CD14-positive monocyte (primary cell): Measurements from ENCODE around the gene GARIN1A. TPM values are rescaled to one million over a fixed set of nuclear protein-coding genes. Genes with fewer than 3 reads are reported as not detected.

Source experiments
- DNase-seq, 3 donors: peaks; one replicate each; pipeline ENCODE4 v3.0.0-alpha.2; 2011 to 2022
- H2AFZ ChIP-seq: 2 replicates; pipeline ENCODE4 v1.6.0; 2012; ENCODE audit warnings: mild to moderate bottlenecking, low read depth, low read length, inconsistent platforms; ENCODE audit not compliant: insufficient read depth, poor library complexity, severe bottlenecking
- H3K27ac ChIP-seq, 2 donors: 1 replicate in 1 of 2; 2 replicates in 1 of 2; pipeline ENCODE4 v1.5.1; 2012 to 2013; ENCODE audit warnings: low read length in 2 of 2, control low read depth in 1 of 2, inconsistent platforms in 1 of 2, low read depth in 1 of 2, mild to moderate bottlenecking in 1 of 2
- H3K27me3 ChIP-seq, 2 donors: one replicate each; pipeline versions ENCODE4 v1.6.0 to v1.6.1; 2011 to 2013; ENCODE audit warnings: low read length in 2 of 2; ENCODE audit not compliant: control insufficient read depth in 2 of 2, insufficient read depth in 2 of 2
- H3K36me3 ChIP-seq, 2 donors: replicated peaks in 1 of 2; 1 replicate in 1 of 2; 2 replicates in 1 of 2; pipeline versions ENCODE4 v1.5.1 to v1.6.1; 2012 to 2013; ENCODE audit warnings: low read length in 2 of 2, control low read depth in 1 of 2, inconsistent platforms in 1 of 2, mild to moderate bottlenecking in 1 of 2; ENCODE audit not compliant: insufficient read depth in 2 of 2, control insufficient read depth in 1 of 2
- H3K4me1 ChIP-seq, 2 donors: 1 replicate in 1 of 2; 2 replicates in 1 of 2; pipeline versions ENCODE4 v1.5.1 to v1.6.1; 2012 to 2013; ENCODE audit warnings: low read length in 2 of 2, control low read depth in 1 of 2, inconsistent platforms in 1 of 2, mild to moderate bottlenecking in 1 of 2, moderate library complexity in 1 of 2; ENCODE audit not compliant: insufficient read depth in 2 of 2, control insufficient read depth in 1 of 2
- H3K4me2 ChIP-seq: replicated peaks from 2 replicates; pipeline ENCODE3; 2012; ENCODE audit warnings: low read length, moderate library complexity, mild to moderate bottlenecking; ENCODE audit not compliant: poor library complexity, severe bottlenecking; ENCODE audit errors: extremely low read depth
- H3K4me3 ChIP-seq, 3 experiments: fragments of 200-600 bp in 1 of 3; sonication (generic) in 1 of 3; replicated peaks in 1 of 3; 1 replicate in 2 of 3; 2 replicates in 1 of 3; pipeline ENCODE4 v1.5.1; 2011 to 2013; ENCODE audit warnings: low read length in 3 of 3, mild to moderate bottlenecking in 3 of 3, control low read depth in 2 of 3, low read depth in 2 of 3, inconsistent platforms in 1 of 3, moderate library complexity in 1 of 3
- H3K79me2 ChIP-seq: 2 replicates; pipeline ENCODE4 v1.6.0; 2012; ENCODE audit warnings: mild to moderate bottlenecking, control low read depth, inconsistent platforms, low read length, moderate library complexity; ENCODE audit not compliant: insufficient read depth
- H3K9ac ChIP-seq: 2 replicates; pipeline ENCODE4 v1.6.0; 2017; ENCODE audit warnings: low read length, mild to moderate bottlenecking; ENCODE audit not compliant: insufficient read depth, poor library complexity, severe bottlenecking
- H3K9me3 ChIP-seq, 2 donors: replicated peaks in 1 of 2; 1 replicate in 1 of 2; 2 replicates in 1 of 2; pipeline versions ENCODE4 v1.5.1 to v1.6.1; 2012 to 2013; ENCODE audit warnings: low read length in 2 of 2, control low read depth in 1 of 2; ENCODE audit not compliant: control insufficient read depth in 1 of 2, insufficient read depth in 1 of 2
- H4K20me1 ChIP-seq: 2 replicates; pipeline ENCODE4 v1.6.0; 2012; ENCODE audit warnings: mild to moderate bottlenecking, low read length, control low read depth, moderate library complexity; ENCODE audit not compliant: insufficient read depth
- H3K27ac Mint-ChIP-seq, 7 donors: one replicate each; pipeline ENCODE4 v1.8.0; 2020; ENCODE audit warnings: mild to moderate bottlenecking in 7 of 7, mixed read lengths in 7 of 7, moderate library complexity in 6 of 7, inconsistent platforms in 2 of 7
- H3K27me3 Mint-ChIP-seq, 3 donors: one replicate each; pipeline ENCODE4 v1.8.0; 2021 to 2022; ENCODE audit warnings: low read depth in 3 of 3, mild to moderate bottlenecking in 3 of 3, mixed read lengths in 3 of 3, moderate library complexity in 3 of 3, inconsistent platforms in 1 of 3
- H3K36me3 Mint-ChIP-seq, 2 donors: one replicate each; pipeline ENCODE4 v1.8.0; 2020; ENCODE audit warnings: mixed read lengths in 2 of 2, inconsistent platforms in 1 of 2, mild to moderate bottlenecking in 1 of 2
- H3K4me1 Mint-ChIP-seq: one replicate; pipeline ENCODE4 v1.8.0; 2020; ENCODE audit warnings: mild to moderate bottlenecking, mixed read lengths
- H3K4me3 Mint-ChIP-seq, 2 donors: one replicate each; pipeline ENCODE4 v1.8.0; 2020; ENCODE audit warnings: mild to moderate bottlenecking in 2 of 2, mixed read lengths in 2 of 2, moderate library complexity in 1 of 2
- H3K9me3 Mint-ChIP-seq, 7 donors: one replicate each; pipeline ENCODE4 v1.8.0; 2020 to 2022; ENCODE audit warnings: mixed read lengths in 7 of 7, mild to moderate bottlenecking in 6 of 7, moderate library complexity in 6 of 7, inconsistent platforms in 2 of 7
- WGBS: methylation state at CpG from one replicate; pipeline ENCODE4 v1.1.5; 2013; ENCODE audit warnings: missing lambda C conversion rate; ENCODE audit not compliant: insufficient coverage; 5-methylcytosine and 5-hydroxymethylcytosine counted together
- intact Hi-C, 2 donors: fragments of 100-400 bp; cut with micrococcal nuclease; formaldehyde crosslinking; loops; one replicate each; pipeline versions ENCODE4 v1.15.0 to v1.15.1; 2023
- polyA plus RNA-seq, 3 donors: library from polyadenylated mRNA; depleted of rRNA in 1 of 3; unstranded in 2 of 3; stranded (reverse) in 1 of 3; fragments of 300-500 nt in 2 of 3; fragments of >200 nt in 1 of 3; fragmentation: Illumina TruSeq in 2 of 3; gene quantifications; 1 replicate in 2 of 3; 2 replicates in 1 of 3; pipeline ENCODE4 v1.2.3, GENCODE V29; 2012 to 2021
- TF ChIP-seq, protein P1 (sequence below): fragments of 200-600 bp; IDR thresholded peaks from one replicate; pipeline ENCODE4 v1.8.0; 2022; ENCODE audit warnings: antibody characterized with exemption, mild to moderate bottlenecking

The GARIN1A gene
- polyA plus RNA-seq, 3 donors: 0.02 to 1.8 TPM; not detected in 1

DNA sequence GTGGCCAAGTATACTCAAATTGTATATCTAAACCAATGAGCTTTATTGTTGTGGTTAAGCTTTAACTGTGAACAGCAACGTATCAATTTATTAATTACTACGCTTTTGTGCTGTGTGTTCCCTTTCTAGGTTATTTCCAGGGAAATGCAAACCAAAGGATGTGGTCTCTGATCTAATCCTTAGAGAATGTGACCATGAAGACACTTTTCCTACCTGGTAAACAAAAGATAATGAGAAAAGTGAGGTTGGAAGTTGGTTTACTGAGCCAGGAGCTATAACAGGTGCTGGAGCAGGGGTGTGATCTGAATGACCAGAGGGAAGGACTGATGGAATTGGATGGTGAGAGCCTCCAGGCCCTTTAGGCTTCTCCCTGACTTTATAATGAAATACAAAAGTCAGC is 41.7 kb downstream of the GARIN1A start:
- no peak for DNase-seq
- Mint-ChIP-seq H3K27me3 (peaks cover 0 to 12% (median 9%) of the 10 kb centered on the region in 3 donors), H3K4me3 (no peak overlapping the region), H3K27ac (no peak overlapping the region), H3K9me3 (peaks cover 0 to 5% (median 2%) of the 10 kb centered on the region in 7 donors), H3K4me1 (peaks cover 17% of the 10 kb centered on the region), H3K36me3 (no peaks in the 10 kb centered on the region)
- Histone ChIP-seq H3K79me2 (no peaks in the 10 kb centered on the region), H3K27me3 (no peaks in the 10 kb centered on the region), H3K27ac (no peak overlapping the region), H3K9me3 (peaks cover 0 to 4% of the 10 kb centered on the region in 2 donors), H3K4me1 (peaks cover 16 to 18% of the 10 kb centered on the region in 2 donors), H3K4me2 (no peak overlapping the region), H2AFZ (no peak overlapping the region), H4K20me1 (no peaks in the 10 kb centered on the region), H3K4me3 (no peak overlapping the region), H3K36me3 (no peaks in the 10 kb centered on the region), H3K9ac (no peak overlapping the region)
- WGBS: no CpG with 5 or more reads among the region's 2 CpGs
- TF ChIP-seq, protein P1, sequence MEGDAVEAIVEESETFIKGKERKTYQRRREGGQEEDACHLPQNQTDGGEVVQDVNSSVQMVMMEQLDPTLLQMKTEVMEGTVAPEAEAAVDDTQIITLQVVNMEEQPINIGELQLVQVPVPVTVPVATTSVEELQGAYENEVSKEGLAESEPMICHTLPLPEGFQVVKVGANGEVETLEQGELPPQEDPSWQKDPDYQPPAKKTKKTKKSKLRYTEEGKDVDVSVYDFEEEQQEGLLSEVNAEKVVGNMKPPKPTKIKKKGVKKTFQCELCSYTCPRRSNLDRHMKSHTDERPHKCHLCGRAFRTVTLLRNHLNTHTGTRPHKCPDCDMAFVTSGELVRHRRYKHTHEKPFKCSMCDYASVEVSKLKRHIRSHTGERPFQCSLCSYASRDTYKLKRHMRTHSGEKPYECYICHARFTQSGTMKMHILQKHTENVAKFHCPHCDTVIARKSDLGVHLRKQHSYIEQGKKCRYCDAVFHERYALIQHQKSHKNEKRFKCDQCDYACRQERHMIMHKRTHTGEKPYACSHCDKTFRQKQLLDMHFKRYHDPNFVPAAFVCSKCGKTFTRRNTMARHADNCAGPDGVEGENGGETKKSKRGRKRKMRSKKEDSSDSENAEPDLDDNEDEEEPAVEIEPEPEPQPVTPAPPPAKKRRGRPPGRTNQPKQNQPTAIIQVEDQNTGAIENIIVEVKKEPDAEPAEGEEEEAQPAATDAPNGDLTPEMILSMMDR: no peak
- intact Hi-C loops: no loop called here

DNA sequence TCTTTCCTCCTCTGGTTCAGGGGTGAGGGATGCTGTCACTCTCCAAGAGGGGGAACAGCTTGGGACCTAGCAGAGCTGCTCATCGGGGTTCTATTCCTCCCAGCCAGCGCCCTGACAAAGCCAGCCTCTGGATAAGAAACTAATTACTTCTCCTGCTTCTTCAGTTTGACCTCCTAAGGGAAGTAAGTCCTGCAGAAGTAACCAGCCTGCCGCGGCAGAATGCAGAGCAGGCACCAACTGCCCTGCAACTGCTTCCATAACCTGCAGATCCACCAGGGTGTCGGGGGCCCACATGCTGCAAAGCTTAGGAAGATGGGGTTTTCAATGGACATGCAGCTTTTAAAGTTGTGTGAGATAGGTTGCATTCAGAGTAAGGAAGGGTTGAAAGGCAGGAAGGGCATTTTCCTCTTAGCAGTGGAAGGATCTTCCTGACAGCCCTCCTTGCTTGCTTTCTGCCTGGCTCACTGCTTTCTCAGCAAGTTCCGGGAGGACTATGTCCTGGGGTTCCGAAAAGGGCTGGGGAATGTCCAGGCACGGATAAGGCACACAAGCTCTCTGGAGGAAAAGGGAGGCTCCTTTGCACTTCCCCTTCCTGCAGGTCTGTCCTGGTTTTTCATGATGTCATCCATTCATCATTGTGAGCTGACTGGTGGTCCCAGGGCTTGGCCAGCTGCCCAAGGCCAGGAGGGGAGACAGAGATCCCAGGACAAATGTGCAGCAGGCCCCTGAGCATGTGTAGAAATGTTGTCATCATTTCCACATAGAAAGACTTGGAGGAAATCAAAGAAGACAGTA is 42.8 kb downstream of the GARIN1A start:
- peaks cover 16 to 18% of the 10 kb centered on the region in 2 donors for H3K4me1 ChIP-seq
- peak overlapping the region; percentile 29 for H2AFZ ChIP-seq
- H3K9me3 Mint-ChIP-seq: peaks cover 0 to 5% (median 2%) of the 10 kb centered on the region in 7 donors
- H3K27me3 Mint-ChIP-seq: peaks cover 0 to 11% (median 10%) of the 10 kb centered on the region in 3 donors
- no peak for DNase-seq
- H3K4me1 Mint-ChIP-seq: peaks cover 17% of the 10 kb centered on the region
- peaks cover 0 to 4% of the 10 kb centered on the region in 2 donors for H3K9me3 ChIP-seq
- no peak overlapping the region for H3K4me3 ChIP-seq
- H3K27ac ChIP-seq: no peak overlapping the region
- peak overlapping the region; percentile 4 for H3K9ac ChIP-seq
- TF ChIP-seq, protein P1: no peak
- H3K36me3 Mint-ChIP-seq: no peaks in the 10 kb centered on the region
- no peaks in the 10 kb centered on the region for H3K79me2 ChIP-seq
- no peaks in the 10 kb centered on the region for H3K27me3 ChIP-seq
- H3K27ac Mint-ChIP-seq: no peak overlapping the region
- peak overlapping the region in 1 of 2 donors; percentile 53 for H3K4me3 Mint-ChIP-seq
- WGBS: 81% methylated on average over 4 of the region's 8 CpGs
- intact Hi-C loops: no loop called here
- no peak overlapping the region for H3K4me2 ChIP-seq
- H3K36me3 ChIP-seq: no peaks in the 10 kb centered on the region
- H4K20me1 ChIP-seq: no peaks in the 10 kb centered on the region
